WTC11 (cell line): ENCODE results near the gene PLAGL1.

Experiments used
- GABPB1 ChIP-seq: sonication (generic); formaldehyde crosslinking; IDR thresholded peaks from 2 replicates; pipeline ENCODE4 v1.8.1; 2023; ENCODE audit warnings: mild to moderate bottlenecking, missing genetic modification reagents
- RELA ChIP-seq: sonication (generic); formaldehyde crosslinking; IDR thresholded peaks from 2 replicates; pipeline ENCODE4 v1.8.1; 2022; ENCODE audit warnings: missing genetic modification reagents, mild to moderate bottlenecking, borderline replicate concordance
- TEAD4 ChIP-seq: sonication (generic); formaldehyde crosslinking; IDR thresholded peaks from 2 replicates; pipeline ENCODE4 v1.8.0; 2022; ENCODE audit warnings: mild to moderate bottlenecking, missing genetic modification reagents
- ZNF138 ChIP-seq: sonication (generic); formaldehyde crosslinking; conservative IDR thresholded peaks from 2 replicates; pipeline ENCODE4 v1.8.1; 2022; ENCODE audit warnings: mild to moderate bottlenecking, moderate library complexity, missing genetic modification reagents
- TF ChIP-seq, protein P1 (sequence below): sonication (generic); formaldehyde crosslinking; IDR thresholded peaks from 2 replicates; pipeline ENCODE4 v1.8.1; 2022; ENCODE audit warnings: low read depth, missing genetic modification reagents, borderline replicate concordance
- TF ChIP-seq, protein P2 (sequence below): sonication (generic); formaldehyde crosslinking; IDR thresholded peaks from 2 replicates; pipeline ENCODE4 v1.8.1; 2023; ENCODE audit warnings: mild to moderate bottlenecking, moderate library complexity, missing genetic modification reagents
- TF ChIP-seq, protein P3 (sequence below): sonication (generic); formaldehyde crosslinking; IDR thresholded peaks from 2 replicates; pipeline ENCODE4 v1.8.1; 2023; ENCODE audit warnings: mild to moderate bottlenecking, missing genetic modification reagents, moderate library complexity
- TF ChIP-seq, protein P4 (sequence below): fragments of 200-600 bp; IDR thresholded peaks from 2 replicates; pipeline ENCODE4 v1.8.0; 2022; ENCODE audit warnings: antibody characterized with exemption

DNA sequence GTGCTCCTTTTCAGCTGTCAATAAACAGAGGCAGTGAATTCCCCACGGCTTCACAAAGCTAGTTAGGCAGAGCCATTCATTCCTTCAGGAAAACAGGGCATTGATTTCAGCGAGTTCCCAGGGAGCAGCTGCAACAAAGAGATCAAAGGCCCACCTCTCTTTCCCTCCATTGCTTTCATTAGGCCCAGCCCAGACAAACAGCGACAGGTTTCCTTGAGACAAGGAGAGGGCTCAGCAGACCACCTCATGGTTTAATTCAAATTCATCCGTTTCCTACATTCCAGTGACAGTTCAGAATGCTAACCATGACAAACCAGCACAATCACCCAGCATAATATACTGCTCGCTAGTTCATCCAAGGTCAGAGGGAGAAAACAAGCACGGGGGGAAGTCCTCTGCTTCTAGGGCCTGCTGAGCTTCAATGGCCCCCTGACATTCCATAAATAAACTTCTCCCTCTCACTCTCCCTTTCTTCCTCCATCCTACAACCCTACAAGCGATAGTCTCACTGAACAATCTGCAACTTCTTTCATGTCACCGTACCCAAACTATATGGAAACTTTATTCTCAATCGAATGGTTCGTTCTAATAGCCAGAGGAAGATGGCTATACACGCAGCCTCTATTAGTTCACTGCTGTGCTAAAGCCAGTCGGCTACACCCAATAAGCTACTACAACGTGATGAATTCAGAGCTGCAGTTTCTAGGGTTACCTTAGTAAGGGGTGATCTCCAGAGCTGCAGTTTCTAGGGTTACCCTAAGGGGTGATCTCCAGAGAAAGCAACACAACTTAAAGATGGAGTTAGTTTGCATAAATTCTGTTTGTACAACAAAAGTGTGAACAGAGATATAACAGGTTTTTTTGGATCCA lies 34.7 kb downstream of the PLAGL1 start:
- no peak for TF ChIP-seq GABPB1
- TF ChIP-seq, protein P1, sequence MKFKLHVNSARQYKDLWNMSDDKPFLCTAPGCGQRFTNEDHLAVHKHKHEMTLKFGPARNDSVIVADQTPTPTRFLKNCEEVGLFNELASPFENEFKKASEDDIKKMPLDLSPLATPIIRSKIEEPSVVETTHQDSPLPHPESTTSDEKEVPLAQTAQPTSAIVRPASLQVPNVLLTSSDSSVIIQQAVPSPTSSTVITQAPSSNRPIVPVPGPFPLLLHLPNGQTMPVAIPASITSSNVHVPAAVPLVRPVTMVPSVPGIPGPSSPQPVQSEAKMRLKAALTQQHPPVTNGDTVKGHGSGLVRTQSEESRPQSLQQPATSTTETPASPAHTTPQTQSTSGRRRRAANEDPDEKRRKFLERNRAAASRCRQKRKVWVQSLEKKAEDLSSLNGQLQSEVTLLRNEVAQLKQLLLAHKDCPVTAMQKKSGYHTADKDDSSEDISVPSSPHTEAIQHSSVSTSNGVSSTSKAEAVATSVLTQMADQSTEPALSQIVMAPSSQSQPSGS: no peak
- TF ChIP-seq RELA (CRISPR knock-in tag): no peak
- no peak for TF ChIP-seq ZNF138 (CRISPR knock-in tag)
- TF ChIP-seq, protein P2, sequence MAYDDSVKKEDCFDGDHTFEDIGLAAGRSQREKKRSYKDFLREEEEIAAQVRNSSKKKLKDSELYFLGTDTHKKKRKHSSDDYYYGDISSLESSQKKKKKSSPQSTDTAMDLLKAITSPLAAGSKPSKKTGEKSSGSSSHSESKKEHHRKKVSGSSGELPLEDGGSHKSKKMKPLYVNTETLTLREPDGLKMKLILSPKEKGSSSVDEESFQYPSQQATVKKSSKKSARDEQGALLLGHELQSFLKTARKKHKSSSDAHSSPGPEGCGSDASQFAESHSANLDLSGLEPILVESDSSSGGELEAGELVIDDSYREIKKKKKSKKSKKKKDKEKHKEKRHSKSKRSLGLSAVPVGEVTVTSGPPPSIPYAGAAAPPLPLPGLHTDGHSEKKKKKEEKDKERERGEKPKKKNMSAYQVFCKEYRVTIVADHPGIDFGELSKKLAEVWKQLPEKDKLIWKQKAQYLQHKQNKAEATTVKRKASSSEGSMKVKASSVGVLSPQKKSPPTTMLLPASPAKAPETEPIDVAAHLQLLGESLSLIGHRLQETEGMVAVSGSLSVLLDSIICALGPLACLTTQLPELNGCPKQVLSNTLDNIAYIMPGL (CRISPR knock-in tag): no peak
- TF ChIP-seq, protein P3, sequence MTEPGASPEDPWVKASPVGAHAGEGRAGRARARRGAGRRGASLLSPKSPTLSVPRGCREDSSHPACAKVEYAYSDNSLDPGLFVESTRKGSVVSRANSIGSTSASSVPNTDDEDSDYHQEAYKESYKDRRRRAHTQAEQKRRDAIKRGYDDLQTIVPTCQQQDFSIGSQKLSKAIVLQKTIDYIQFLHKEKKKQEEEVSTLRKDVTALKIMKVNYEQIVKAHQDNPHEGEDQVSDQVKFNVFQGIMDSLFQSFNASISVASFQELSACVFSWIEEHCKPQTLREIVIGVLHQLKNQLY: no peak
- TF ChIP-seq, protein P4, sequence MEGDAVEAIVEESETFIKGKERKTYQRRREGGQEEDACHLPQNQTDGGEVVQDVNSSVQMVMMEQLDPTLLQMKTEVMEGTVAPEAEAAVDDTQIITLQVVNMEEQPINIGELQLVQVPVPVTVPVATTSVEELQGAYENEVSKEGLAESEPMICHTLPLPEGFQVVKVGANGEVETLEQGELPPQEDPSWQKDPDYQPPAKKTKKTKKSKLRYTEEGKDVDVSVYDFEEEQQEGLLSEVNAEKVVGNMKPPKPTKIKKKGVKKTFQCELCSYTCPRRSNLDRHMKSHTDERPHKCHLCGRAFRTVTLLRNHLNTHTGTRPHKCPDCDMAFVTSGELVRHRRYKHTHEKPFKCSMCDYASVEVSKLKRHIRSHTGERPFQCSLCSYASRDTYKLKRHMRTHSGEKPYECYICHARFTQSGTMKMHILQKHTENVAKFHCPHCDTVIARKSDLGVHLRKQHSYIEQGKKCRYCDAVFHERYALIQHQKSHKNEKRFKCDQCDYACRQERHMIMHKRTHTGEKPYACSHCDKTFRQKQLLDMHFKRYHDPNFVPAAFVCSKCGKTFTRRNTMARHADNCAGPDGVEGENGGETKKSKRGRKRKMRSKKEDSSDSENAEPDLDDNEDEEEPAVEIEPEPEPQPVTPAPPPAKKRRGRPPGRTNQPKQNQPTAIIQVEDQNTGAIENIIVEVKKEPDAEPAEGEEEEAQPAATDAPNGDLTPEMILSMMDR: no peak
- no peak; the same call in 1 of the 2 replicates for TF ChIP-seq TEAD4
